ENCODE data around the gene PRM1.

The PRM1 gene, protein sequence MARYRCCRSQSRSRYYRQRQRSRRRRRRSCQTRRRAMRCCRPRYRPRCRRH

DNA sequence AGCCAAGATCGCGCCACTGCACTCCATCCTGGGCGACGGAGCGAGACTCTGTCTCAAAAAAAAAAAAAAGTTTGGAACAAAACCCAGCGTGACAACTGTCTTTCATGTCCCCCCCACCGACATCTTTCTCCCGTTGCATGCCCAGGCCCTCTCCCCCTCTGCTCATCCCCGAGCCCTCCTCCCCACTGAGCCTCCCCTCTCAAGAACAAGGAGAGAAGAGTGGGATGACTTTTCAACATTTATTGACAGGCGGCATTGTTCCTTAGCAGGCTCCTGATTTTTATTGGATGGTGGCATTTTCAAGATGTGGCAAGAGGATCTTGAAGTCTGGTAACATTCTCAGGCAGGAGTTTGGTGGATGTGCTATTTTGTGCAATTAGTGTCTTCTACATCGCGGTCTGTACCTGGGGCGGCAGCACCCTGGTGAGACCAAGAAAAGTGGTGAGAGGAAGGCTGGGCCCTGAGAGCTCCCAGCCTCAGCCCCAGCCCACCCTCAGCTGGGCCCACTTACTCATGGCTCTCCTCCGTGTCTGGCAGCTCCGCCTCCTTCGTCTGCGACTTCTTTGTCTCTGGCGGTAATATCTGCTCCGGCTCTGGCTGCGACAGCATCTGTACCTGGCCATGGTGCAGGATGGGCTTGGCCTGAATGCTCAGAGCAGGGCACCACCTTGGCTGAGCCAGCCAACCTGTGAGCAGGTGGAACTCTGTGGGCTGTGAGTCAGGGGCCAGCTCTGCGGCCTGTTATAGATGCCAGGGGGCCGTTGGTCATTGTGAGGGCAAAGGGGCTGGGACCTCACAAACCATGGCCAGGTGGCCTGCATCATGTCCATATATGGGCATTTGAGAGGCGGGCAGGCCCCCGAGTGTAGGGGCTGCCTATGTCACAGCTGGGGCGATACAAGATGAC lies at the start of gene PRM1:
PRM1 (minus strand) TSS at position 715 of the 907 bp plus-strand sequence; CDS start at position 623, 92 bp downstream.
- DNase-seq (ENCODE audit: low read depth), result no peak

DNA sequence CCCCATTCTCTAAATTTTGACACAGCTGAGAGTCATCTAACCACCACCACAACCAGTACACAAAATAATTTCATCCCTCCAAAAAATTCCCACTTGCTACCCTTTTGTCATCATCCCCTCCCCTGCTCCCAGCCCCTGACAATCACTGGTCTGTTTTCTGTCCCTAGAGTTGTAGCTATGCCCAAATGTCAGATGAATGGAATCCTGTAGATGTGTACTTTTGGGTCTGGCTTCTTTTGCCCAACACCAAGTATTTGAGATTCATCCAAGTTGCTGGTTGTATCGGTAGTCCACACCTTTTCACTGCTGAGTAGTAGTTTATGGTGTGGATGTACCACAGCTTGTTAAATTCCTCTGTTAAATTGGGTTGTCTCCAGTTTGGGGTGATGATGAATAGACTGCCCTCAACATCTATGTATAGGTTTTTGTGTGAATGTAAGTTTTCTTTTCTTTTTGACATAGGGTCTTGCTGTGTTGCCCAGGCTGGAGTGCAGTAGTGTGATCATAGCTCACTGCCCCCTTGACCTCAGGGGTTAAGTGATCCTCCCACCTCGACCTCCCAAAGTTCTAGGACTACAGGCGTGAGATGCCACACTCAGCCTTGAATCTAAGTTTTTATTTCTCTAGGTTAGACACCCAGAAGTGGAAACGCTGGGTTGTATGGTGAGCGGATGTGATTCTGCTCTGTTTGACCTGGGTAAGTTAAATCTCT lies 49.6 kb upstream of the PRM1 start:
- no peak for DNase-seq (ENCODE audit: low read depth)

DNA sequence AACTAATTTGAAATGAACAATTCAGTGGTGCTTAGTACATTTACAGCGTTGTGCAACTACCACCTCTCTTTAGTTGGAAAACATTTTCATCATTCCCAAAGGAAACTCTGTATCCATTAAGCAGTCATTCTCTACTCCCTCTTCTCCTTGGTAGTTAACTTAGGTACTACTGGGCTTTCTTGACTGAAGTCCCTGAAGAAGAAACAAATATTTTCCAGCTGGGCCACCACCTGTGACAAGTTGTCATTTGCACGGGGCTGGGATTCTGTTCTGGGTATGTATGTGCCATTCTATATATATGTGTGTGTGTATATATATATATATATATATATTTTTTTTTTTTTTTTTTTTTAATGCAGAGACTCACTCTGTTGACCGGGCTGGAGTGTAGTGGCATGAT lies 48.8 kb upstream of the PRM1 start:
- DNase-seq (ENCODE audit: low read depth), result no peak

DNA sequence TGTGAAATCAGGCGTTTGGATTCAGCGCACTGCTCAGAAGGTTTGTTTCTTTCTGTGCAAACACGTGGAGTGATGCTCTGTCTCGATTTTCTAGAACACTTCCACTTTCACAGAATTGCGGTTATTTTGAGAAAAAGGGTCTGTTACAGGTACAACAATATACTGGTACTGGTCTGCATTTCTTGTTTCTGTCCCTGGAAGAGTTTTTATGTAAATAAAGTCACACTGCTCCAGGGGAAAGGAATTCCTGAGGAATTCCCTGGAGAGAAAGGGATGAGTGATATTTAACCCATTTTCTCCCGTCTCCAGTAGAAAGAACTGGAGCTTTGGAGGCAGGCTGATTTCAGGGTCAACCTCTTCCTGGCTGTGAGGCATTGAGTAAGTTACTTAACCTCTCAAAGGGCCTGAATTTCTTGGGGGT lies 48.0 kb upstream of the PRM1 start:
- DNase-seq (ENCODE audit: low read depth), result no peak

DNA sequence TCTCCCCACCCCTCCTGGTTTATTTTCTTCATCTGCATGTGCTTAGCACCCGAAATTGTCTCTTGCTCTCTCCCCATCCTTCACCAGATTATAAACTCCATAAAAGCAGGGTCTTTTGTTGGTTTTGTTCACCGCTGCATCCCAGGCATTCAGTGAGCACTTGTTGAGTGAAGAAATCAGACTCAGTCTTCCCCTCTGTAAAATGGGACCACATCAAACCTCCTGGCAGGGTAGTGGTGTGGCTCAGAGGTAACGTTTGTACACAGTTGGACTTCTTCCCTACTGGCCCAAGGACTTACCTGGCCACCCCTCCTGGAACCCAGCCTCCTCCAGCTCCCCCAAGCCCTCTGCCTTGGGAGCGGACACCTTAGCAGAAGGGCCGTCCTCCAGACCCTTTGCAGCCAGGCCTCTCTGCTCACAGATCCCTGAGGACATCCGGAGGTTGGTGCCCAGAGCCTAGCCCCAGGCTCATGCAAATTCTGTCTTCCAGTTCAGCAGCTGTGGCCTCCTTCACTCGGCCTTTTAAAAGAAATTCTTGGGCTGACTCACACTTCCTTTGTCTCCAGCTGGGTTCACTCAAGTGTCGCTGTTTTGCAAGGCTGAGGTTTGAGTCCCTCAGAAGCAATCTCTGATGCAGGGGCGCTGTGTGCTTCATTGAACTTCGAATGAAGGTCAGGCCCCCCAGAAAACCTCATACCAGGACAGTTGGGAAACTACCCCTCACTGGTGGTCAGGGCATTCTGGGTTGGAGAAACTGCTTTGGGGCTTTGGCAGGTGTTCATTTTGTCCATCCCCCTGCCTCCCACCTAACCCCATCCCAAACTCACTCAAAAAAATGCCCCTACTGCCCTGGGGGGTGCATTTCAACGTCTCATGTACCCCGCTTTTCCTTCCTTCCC lies 47.3 kb upstream of the PRM1 start:
- no peak for DNase-seq (ENCODE audit: low read depth)

DNA sequence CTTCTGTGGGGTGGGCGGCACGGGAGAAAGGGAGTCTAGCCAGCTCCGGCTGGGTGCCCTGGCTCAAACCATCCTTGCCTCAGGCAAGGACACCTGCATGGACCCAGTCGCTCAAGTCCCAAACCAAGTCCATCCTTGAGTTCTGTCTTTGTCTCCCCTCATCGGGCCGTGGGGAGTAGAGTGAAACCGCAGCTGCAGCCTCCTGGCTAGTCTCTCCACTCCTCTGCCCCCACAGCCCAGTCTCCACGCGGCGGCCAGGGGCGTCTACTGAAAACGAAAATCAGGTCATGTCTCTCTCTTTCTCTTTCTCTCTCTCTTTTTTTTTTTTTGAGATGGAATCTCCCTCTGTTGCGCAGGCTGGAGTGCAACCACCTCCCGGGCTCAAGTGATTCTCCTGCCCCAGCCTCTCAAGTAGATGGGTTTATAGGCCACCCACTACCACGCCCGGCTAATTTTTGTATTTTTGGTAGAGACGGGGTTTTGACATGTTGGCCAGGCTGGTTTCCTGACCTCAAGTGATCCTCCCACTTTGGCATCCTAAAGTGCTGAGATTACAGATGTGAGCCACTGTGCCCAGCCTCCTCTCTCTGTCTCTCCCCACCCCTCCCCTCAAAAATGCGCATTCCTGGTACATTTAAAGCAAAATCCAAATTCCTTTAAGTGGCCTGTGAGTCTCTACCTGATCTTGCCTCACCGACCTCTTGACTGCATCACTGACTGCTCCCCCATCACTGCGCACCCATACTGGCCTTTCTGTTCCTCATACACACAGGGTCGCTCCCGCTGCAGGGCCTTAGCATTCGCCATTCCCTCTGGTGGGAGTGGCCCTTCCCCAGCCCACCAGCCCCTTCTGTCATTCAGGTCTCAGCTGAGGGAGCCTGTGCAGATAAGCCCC lies 46.4 kb upstream of the PRM1 start:
- DNase-seq (ENCODE audit: low read depth), result no peak

DNA sequence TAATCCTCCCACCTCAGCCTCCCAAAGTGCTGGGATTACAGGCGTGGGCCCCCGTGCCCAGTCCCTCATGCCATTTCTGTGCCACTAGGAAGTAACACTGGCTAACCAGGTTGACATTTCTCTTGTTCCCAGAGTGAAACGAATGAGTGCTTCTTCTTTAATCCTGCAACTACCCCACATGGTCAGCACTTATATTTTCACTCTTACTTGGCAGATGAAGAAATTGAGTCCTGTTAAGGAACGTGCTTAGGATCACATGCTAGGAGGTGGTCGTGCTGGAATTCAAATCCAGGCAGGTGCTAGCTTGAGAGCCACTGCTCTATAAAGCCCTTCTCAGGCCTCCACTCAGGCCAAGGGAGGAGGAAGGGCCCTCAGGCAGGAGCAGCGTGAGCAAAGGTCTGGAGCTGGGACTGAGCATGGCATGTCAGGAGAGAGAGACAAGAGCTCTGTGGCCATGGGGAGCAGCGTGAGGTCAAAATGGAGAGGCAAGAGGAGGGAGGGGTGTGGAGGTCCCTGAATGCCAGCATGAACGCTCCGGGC lies 45.7 kb upstream of the PRM1 start:
- DNase-seq (ENCODE audit: low read depth), result no peak

DNA sequence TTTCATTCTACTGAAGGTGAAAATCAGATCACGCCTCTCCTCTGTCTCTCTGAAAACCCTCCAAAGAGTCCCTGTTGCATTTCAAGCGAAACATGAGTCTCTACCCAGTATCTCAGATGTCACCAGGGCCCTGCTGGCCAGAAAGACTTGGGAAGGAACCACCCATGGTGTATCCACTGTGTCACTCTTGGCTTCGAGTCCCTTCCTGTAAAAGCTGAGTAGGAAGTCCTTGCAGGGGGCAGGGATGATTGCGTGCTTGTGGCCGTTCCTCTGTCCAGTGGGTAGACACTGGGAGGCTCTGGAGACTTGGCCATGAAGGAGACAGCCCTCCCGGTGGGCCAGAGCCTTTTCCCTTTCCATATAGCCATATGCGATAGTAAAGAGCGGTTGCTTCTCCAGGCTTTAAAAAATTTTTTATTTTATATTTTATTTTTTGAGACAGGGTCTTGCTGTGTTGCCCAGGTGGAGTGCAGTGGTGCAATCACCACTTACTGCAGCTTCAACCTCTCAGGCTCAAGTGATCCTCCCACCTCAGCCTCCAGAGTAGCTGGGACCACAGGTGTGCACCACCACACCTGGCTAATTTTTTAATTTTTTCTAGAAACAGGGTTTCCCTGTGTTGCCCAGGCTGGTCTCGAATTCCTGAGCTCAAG lies 45.1 kb upstream of the PRM1 start:
- DNase-seq (ENCODE audit: low read depth), result no peak

DNA sequence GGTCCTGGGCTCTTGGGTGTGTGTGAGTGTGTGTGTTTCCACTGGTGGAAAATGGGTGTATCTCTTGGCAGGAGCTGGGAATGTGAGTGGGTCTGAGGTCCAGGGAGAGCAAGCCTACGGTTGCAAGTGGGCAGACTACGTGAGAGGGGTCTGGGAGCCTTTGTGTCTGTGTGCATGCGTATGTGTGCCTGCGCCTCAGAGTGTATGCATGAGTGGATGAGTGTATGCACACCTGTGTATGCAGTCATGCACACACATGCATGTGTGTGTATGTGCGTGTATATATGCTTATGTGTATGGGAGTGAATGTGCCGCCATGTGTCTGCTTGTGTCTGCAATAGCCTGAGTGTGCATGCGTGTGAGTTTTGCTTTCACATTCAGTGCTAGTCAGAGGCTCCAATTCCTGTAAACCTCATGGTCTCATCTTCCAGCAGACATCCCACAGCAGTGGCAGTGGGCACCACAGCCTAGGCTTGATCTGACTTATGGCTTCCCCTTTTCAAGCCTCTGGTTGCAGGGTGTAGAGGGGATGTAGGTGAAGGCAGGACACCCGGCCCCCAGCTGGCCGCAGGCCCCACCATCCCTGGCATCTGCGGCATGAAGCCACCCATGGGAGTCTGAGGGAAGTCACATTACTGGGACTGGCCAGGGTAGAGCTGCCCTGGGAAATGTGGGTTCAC lies 44.4 kb upstream of the PRM1 start:
- DNase-seq (ENCODE audit: low read depth), result no peak

DNA sequence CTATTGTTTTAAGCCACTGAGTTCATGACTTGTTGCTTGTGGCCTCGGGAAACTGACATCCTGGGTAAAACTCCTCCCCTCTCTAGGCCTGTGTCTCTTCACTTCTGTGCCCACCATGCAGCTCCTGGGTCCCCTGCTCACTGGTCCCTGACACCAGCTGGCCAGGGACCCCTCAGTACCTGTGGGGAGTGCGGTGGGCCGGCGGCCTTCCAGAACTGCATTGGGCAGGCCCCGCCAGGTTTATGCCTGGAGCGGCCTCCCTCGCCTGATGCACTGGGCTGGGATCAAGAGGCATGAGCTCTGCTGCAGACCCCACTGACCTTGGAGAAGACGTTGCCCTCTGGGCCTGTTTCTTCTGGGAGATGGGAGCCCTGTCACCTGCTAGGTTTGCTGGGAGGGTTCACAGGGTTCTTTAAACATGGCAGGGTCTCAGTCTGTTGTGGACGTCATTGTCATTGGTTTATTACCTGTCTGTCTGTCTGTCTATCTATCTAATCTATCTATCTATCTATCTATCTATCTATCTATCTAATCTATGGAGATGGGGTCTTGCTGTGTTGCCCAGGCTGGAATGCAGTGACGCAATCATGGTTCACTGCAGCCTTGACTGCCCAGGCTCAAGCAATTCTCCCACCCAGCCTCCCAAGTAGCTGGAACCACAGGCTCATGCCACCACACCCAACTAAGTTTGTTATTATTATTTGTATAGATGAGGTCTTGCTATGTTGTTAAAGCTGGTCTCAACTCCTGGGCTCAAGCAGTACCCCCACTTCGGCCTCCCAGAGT lies 42.6 kb upstream of the PRM1 start:
- no peak for DNase-seq (ENCODE audit: low read depth)

DNA sequence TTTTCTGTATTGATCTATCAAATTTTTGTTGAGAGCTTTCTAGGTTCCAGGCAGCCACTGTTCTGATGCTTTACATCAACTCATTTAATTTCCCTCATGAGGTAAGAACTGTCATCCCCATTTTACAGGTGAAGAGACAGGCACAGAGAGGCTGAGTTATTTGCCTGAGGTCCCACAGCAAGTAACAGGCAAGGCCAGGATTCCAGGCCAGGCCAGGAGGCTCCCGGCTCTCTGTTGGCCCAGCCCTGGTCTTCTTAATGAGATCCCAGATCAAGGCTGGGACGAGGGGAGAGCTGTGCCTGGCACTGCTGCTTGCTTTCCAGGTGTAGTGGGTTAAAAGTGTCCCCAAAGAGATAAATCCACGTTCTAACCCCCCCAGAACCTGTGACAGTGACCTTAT lies 41.7 kb upstream of the PRM1 start:
- no peak for DNase-seq (ENCODE audit: low read depth)

DNA sequence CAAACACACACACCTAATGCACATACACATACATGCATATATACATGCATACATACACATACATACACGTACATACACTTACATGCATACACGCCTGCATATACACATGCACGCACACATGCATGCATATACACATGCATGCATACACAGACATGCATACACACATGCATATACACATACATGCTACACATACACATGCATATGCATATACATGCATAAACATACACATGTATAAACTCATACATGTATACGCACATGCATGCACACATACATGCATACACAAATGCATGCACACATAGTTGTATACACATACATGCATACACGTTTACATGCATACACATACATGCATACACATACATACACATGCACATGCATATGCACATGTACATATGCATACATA lies 40.5 kb upstream of the PRM1 start:
- DNase-seq (ENCODE audit: low read depth), result no peak

DNA sequence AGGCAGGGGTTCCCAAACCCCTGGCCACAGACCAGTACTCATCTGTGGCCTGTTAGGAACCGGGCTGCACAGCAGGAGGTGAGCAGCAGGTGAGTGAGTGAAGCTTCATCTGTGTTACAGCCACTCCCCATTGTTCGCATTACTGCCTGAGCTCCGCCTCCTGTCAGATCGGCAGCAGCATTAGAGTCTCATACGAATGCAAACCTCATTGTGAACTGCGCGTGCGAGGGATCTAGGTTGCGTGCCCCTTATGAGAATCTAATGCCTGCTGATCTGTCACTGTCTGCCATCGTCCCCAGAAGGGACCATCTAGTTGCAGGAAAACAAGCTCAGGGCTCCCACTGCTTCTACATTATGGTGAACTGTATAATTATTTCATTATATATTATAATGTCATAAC lies 39.0 kb upstream of the PRM1 start:
- DNase-seq (ENCODE audit: low read depth), result no peak

DNA sequence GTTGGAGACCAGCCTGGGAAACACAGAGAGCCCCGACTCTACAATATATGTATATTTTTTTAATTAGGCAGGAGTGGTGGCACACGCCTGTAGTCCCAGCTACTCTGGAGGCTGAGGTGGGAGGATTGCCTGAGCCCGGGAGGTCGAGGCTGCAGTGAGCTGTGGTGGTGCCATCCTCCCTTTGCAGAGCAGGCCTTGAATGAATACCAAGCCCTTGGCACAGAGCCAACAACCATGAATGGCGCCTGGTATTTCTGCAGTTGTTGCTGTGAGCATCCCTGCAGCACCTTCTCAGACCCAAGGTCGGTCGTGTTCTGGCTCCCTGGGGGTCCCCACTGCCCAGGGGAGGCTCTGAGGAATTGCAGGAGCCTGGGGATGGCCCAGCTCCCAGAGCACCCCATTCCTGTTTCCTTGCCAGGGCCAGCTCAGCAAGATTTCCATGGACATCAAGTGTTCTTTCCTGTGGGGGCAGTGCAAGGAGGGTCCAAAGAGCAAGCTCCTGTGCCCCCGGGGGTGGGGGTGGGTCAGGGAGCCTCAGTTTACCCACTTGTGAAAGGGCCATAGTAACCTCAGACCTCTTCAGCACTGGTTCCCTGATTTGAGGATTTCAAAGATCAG lies 38.5 kb upstream of the PRM1 start:
- DNase-seq (ENCODE audit: low read depth), result no peak

DNA sequence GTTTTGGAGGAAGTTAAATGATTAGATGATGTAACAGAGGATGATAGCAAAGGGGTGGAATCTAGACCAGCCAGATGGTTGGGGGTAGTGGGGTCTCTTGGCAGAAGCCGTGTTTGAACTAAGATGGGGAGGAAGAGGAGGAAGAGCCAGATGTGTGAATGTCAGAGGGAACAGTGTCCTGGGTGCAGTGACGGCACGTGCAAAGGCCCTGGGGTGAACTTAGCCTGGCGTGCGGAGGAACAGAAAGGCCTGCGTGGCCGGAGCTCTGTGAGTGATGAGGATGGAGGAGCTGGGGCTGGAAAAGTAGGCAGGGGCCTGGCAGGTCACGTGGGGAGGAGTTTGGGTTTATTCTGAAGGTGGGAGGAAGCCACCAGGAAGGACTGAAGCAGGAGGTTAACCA lies 37.7 kb upstream of the PRM1 start:
- DNase-seq (ENCODE audit: low read depth), result no peak

DNA sequence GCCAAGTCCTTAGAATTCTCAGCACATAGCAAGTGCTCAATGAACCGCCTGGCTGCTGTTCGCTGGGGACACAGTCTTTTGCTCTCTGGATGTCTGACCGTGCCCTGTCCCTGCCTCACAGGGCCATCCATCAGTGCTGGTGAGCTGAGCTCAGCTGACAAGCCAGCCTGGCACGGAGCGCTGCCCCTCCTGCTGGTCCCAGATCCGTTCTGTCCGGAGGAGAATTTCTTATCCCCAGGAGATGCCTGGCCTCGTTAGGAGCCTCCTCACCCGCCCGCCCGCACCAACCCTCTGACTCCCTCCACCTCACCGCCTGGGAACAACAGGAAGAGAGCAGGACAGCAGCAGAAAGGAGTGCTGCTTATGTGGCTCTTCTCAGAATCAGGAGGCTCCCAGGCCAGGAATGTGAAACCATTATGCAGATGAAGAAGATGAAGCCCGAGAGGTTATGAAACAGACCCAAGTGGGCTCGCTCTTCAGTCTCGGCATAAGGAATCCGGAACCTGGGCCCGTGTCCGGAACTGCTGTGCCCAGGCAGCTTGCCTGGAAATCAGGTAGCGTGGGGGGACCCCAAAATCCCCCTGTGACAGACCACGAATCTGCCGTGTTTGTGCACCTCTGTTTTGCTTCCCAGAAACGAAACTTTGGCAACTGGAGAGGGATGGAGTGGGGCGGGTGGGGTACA lies 35.3 kb upstream of the PRM1 start:
- DNase-seq (ENCODE audit: low read depth), result no peak

DNA sequence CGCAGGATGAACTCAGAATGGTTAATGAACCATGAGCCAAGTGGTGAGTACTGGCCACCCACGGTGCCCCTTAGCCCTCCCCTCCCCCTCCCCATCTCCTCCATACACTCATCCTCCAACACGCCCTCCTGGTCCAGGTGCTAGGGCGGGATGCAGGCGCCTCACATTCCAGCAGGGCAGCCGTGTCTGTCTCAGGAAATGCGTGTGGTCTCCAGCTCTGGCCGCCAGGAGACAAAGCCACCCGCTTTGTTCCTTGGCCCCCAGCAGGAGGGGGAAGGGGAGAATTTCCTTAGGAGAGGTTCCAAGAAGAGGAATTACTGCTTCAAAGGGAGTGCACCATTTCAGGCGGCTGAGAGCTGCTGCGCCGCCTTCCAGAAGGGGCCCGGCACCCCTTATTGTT lies 34.4 kb upstream of the PRM1 start:
- DNase-seq (ENCODE audit: low read depth), result no peak

DNA sequence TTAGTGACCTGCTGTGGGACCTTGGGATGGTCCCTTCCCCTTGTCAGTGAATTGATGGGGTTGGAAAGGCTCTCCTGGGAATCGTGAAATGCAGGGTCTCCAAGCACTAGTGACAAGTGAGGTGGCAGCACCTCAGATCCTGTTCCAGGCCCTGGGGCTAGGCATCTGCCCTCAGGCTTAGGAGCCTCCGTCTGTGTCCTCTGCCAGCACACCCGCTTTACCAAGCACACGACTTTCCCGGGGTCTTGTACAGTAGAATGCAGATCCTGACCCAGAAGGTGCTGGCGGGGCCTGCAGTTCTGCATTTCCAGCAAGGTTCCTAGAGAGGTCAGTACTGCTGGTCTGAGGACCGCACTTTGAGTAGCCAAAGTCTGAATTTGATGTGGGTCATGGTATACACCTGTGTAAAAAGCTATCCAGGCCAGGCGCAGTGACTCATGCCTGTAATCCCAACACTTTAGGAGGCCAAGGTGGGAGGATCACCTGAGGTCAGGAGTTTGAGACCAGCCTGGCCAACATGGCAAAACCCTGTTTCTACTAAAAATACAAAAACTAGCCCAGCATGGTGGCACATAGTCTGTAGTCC lies 33.3 kb upstream of the PRM1 start:
- DNase-seq (ENCODE audit: low read depth), result no peak

Data from activated T-helper 9 cell treated with anti-CD3 and anti-CD28 coated beads, Interleukin-2, amount 50 U/mL, for 16 hours (primary cell).